ENCODE measurements around the gene PPARA. TPM values are rescaled to one million over a fixed set of nuclear protein-coding genes. Genes with fewer than 3 reads are reported as not detected.

PPARA gene
- polyA plus RNA-seq, 1 experiment, result 10.3 TPM

DNA sequence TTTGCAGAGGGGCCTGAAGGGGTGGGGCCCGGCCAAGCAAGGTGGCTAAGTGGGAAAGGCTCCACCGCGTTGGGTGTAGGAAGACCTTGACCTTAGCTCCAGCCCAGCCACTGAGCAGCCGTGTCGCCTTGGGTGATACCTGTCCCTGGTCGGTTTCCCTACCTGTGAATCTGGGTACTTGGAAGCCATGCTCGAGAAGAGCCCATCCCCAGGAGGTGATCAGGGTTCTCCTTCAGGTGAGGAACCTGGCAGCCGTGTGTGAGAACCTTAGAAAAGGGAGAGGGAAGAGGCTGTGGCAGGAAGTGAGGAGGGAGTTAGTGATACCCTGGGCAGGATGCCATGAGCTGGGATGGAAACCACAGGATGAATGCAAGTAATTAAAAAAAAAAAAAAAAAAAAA is 21.6 kb downstream of the PPARA start:
- Histone ChIP-seq H3K36me3 (ENCODE audit: control insufficient read depth, insufficient read depth, low read length) (no peaks in the 10 kb centered on the region), H3K4me3 (ENCODE audit: low read depth, low read length) (no peak overlapping the region), H3K27me3 (ENCODE audit: control insufficient read depth, insufficient read depth, low read length) (no peaks in the 10 kb centered on the region)
- TF ChIP-seq, protein P1, sequence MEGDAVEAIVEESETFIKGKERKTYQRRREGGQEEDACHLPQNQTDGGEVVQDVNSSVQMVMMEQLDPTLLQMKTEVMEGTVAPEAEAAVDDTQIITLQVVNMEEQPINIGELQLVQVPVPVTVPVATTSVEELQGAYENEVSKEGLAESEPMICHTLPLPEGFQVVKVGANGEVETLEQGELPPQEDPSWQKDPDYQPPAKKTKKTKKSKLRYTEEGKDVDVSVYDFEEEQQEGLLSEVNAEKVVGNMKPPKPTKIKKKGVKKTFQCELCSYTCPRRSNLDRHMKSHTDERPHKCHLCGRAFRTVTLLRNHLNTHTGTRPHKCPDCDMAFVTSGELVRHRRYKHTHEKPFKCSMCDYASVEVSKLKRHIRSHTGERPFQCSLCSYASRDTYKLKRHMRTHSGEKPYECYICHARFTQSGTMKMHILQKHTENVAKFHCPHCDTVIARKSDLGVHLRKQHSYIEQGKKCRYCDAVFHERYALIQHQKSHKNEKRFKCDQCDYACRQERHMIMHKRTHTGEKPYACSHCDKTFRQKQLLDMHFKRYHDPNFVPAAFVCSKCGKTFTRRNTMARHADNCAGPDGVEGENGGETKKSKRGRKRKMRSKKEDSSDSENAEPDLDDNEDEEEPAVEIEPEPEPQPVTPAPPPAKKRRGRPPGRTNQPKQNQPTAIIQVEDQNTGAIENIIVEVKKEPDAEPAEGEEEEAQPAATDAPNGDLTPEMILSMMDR (IDR thresholded peaks at IDR 0.05; ENCODE audit: insufficient read depth, low read depth, low read length), result no peak
- ChIA-PET CTCF (interaction anchor here (0.8 to 1.0 kb wide), 2 partner anchors 143 to 165 kb away, joined by 5 read pairs; no protein-coding TSS in a partner anchor), POLR2A (interaction anchor here (0.6 kb wide), 1 partner anchor 166 kb away, joined by 4 read pairs; no protein-coding TSS in a partner anchor)
- peak; percentile 52 for DNase-seq (ENCODE audit: low read depth)

DNA sequence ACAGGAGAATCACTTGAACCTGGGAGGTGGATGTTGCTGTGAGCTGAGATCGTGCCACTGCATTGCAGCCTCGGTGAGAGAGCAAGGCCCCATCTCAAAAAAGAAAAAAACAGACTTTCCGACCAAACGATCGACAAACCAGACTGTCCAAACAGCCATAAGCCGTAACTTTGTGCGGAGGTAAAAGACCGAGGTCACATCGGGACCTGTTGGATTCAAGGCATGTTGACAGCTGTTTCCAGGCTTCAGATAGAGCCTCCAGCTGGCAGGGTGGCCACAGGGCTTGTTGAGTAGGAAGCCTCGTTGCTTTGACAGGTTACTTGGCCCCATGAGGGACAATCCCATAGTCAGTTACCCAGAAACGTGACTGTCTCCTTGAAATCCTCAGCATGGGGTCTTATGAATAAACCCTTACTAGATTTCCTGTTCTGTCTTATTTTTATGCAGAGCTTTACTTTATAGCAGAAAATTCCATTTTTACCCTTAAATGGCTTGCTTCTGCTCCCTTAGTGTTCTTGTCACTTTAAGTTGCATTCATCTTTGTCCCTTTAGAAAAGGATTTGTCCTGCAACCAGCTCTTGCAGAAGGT is 22.3 kb downstream of the PPARA start:
- CTCF ChIA-PET, result interaction anchor here (0.8 to 1.5 kb wide), 4 partner anchors 8 to 166 kb away, joined by 3 to 5 read pairs (median 4); no protein-coding TSS in a partner anchor
- DNase-seq (ENCODE audit: low read depth), result no peak
- no peaks in the 10 kb centered on the region for H3K36me3 ChIP-seq (ENCODE audit: control insufficient read depth, insufficient read depth, low read length)
- H3K27me3 ChIP-seq (ENCODE audit: control insufficient read depth, insufficient read depth, low read length), result no peaks in the 10 kb centered on the region
- TF ChIP-seq, protein P1 (IDR thresholded peaks at IDR 0.05; ENCODE audit: insufficient read depth, low read depth, low read length), result no peak
- POLR2A ChIA-PET, result no interaction called here
- no peak overlapping the region for H3K4me3 ChIP-seq (ENCODE audit: low read depth, low read length)

DNA sequence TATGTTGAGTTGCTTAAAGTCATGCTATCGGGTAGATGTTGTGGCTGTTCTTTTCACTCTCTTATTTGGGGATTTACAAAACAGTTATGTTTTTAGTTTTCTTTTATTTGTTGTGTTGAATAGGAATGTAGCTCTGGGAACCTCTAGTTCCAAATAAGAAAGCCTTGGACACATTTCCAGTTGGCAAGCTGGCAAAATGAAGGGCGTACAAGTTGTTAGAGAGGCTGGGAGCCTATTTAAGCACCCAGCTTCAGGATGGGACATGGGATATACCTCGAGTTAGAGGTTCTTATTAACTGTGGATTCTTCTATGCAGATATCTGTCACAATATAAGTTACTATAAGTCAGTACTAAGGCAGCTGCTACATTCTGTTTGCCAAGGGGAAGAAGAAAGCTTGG is 22.8 kb downstream of the PPARA start:
- no peak for DNase-seq (ENCODE audit: low read depth)
- ChIA-PET CTCF (interaction anchor here (1.3 to 1.5 kb wide), 2 partner anchors 9 to 16 kb away, joined by 3 to 4 read pairs; no protein-coding TSS in a partner anchor), POLR2A (no interaction called here)
- no peaks in the 10 kb centered on the region for H3K36me3 ChIP-seq (ENCODE audit: control insufficient read depth, insufficient read depth, low read length)
- H3K27me3 ChIP-seq (ENCODE audit: control insufficient read depth, insufficient read depth, low read length), result no peaks in the 10 kb centered on the region
- TF ChIP-seq, protein P1 (IDR thresholded peaks at IDR 0.05; ENCODE audit: insufficient read depth, low read depth, low read length), result no peak
- H3K4me3 ChIP-seq (ENCODE audit: low read depth, low read length), result no peak overlapping the region

DNA sequence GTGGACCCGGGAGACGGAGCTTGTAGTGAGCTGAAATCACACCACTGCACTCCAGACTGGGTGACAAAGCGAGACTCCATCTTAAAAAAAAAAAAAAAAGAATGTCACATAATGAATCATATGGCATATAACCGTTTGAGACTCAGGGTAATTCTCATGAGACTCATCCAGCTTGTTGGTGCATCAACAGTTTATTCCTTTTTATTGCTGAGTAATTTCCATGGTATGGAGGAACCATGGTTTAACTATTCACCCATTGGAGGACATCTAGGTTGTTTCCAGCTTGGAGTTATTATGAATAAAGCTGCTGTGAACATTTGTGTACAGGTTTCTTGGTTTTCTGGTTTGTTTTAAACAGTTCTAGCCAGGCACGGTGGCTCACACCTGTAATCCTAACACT is 25.3 kb downstream of the PPARA start:
- CTCF ChIA-PET, result no interaction called here
- DNase-seq (ENCODE audit: low read depth), result peak; percentile 65
- POLR2A ChIA-PET, result no interaction called here

DNA sequence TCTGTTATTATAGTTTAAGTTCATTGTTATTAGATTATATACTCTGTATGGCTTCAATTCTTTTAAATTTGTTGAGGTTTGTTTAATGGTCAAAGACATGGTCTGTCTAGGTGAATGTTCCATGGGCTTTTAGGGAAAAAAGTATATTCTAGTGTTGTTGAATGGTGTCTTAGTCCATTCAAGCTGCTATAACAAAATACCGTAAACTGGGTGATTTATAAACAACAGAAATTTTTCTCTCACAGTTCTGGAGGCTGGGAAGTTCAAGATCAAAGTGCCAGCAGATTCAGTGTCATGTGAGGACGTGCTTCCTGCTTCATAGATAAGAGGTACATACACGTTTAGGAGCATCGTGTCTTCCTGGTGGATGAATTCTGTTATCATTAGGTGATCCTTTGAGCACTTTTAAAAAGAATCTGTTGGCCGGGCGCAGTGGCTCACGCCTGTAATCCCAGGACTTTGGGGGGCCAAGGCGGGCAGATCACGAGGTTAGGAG is 26.2 kb downstream of the PPARA start:
- no peak overlapping the region for H3K4me3 ChIP-seq (ENCODE audit: low read depth, low read length)
- ChIA-PET POLR2A (no interaction called here), CTCF (no interaction called here)
- TF ChIP-seq, protein P1 (IDR thresholded peaks at IDR 0.05; ENCODE audit: insufficient read depth, low read depth, low read length), result no peak
- no peaks in the 10 kb centered on the region for H3K27me3 ChIP-seq (ENCODE audit: control insufficient read depth, insufficient read depth, low read length)
- DNase-seq (ENCODE audit: low read depth), result no peak
- peaks cover 3% of the 10 kb centered on the region; the same call in 1 of the 2 replicates for H3K36me3 ChIP-seq (ENCODE audit: control insufficient read depth, insufficient read depth, low read length)

More for the DNA sequence above, 25.3 kb downstream of the PPARA start:
- TF ChIP-seq, protein P1 (IDR thresholded peaks at IDR 0.05; ENCODE audit: insufficient read depth, low read depth, low read length), result no peak
- no peaks in the 10 kb centered on the region for H3K27me3 ChIP-seq (ENCODE audit: control insufficient read depth, insufficient read depth, low read length)
- H3K4me3 ChIP-seq (ENCODE audit: low read depth, low read length), result no peak overlapping the region
- no peaks in the 10 kb centered on the region for H3K36me3 ChIP-seq (ENCODE audit: control insufficient read depth, insufficient read depth, low read length)
